8988T (cell line): ENCODE results near the gene SPAG7.
A peak's percentile ranks its signal among the peaks of the same experiment; 100 is the strongest.

ENCODE experiments used
- DNase-seq: peaks from one replicate; pipeline ENCODE4 v3.0.0; 2011

The SPAG7 gene

GRCh38 chr17:4973256-4974114 lies 5.9 kb upstream of the SPAG7 start:
- no peak for DNase-seq

DNA sequence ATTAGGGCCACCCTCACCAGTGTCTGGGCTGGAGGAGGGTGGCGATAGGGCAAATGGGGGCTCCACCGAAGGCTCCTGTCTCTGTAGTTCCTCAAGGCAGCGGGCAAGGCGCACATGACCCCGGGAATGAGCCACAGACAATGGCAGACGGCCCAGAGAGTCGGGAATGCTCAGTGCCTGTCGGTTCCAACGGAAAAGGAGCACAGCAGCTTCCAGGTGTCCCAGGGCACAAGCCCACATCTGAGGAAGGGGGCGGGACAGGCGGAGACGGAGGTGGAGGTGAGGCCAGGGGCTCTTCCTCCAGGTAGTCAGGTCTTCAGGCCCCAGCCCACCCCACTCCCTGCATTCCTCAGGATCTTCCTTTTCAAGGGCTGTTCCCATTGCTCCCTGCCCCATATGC lies 5.1 kb upstream of the SPAG7 start:
- no peak for DNase-seq

- no peak for DNase-seq
These were observed 4.7 kb upstream of the SPAG7 start for GRCh38 chr17:4972322-4972721.

DNA sequence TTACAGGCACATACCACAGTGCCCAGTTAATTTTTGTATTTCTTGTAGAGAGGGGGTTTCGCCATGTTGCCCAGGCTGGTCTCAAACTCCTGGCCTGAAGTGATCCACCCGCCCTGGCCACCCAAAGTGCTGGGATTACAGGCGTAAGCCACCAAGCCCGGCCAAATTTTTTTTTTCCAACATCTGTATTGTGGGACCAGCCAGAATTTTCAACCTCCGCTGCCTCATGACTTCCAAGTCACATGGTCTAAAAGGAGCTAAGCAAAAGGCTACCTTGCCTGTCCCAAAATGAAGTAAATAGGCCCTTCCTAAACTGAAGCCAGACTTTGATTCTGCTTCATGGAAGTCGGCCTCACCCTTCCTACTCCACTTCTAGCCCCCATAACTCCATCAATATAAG lies 4.2 kb upstream of the SPAG7 start:
- no peak for DNase-seq

DNA sequence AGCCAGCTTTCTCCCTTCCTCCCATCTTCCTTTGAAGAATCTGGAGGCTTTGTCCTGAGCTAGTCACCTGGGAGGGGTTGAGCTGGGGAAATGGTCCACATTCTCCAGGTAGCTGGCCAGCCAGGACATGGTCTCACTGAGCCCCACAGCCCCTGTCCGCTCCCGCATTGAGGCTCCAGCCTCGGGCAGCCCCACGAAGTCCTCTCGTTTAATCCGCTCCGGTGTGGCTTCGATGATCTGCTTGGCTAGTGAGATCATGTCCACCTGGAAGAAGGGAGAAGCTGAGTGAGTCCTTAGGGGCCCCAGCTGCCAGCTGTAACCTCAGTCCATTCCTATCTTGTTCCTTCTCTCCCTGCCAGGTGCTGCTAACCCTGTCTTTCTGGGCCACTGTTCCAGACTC lies 2.7 kb upstream of the SPAG7 start:
- DNase-seq: no peak

- no peak for DNase-seq
These were observed 2.0 kb upstream of the SPAG7 start for GRCh38 chr17:4969551-4970173.

DNA sequence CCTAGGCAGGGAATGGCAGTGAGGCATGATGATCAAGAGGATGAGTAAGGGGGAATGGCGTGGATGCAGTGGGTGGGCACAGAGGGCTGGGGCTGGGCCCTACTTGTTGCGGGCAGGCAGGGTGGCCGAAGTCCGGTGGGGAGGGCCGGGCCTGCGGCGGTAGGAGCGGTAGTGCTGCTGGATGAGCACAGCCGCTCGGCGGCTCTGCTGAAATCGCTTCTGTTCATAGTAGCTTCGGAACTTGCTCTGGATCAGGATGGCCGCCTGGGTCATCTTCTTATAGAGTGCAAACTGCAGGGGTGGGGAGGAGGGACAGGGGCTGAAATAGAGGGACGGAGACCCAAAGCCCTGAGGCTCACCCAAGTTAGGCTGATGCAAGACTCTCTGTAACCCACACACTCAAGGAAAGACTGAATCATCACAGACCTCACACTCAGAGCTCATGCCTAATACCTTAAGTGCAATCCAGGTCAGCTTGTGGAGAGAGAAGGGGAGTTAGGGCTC lies 1.5 kb upstream of the SPAG7 start:
- no peak for DNase-seq

DNA sequence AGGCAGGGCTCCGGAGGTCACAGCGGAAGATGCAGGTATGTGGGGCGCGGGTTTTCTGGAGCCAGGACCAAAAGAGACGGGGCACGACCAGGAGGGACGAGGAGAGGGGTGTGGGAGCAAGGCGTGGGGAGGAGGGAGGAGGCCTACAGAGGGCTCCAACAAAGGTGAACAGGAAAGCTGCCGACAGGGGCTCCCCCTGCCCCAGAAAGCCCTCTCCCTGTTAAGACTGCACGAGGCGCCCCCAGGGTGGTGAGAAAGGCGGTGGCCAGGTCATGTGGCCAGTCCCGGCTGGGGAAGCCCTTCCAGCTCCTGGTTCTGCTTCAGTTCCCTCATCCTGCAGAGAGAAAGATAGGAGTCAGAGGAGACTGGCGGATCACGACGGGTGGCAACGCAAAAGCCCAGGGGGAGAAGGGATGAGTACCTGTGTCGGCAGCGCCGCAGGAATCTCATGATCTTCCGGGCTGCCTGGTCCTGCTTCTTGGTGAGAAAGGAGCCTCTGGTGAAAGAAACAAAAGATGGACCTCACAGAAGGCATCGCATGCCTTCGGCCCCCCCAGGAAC lies 949 bp upstream of the SPAG7 start:
- DNase-seq: no peak

DNA sequence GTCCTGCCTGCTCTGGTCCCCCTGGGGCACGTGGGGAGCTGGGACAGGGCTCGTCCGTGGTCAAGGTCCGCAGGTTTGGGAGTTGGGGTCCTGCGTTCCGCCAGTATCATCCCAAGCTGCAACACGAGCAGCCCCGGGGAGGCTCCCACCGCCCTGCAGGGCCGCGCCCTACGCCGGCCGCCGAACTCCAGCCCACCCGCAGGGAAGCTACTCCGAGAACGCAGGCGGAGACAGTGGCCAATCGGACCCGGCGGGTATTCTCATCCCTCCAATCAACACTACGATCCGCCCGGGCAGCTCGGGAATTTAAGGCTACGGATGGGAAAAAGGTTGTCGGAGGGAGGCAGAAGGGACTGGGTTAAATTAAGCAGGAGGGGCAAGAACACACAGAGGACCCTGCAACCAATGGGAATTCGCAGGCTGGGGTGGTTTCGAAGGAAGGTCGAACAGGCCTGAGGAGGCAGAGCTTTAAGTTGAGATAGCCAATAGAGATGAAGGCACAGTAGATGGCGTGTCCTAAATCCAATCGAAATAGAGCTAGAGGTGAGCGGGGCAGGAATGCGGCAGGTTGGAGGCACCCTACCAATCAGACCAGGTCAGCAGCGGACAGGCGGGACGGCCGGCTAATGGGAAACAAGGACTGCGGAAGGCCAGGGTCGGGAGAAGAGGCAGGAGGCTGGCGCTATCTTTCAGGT lies 626 bp downstream of the SPAG7 start:
- peak; percentile 85 for DNase-seq

GRCh38 chr17:4965311-4965986 lies 2.2 kb downstream of the SPAG7 start:
- no peak for DNase-seq

DNA sequence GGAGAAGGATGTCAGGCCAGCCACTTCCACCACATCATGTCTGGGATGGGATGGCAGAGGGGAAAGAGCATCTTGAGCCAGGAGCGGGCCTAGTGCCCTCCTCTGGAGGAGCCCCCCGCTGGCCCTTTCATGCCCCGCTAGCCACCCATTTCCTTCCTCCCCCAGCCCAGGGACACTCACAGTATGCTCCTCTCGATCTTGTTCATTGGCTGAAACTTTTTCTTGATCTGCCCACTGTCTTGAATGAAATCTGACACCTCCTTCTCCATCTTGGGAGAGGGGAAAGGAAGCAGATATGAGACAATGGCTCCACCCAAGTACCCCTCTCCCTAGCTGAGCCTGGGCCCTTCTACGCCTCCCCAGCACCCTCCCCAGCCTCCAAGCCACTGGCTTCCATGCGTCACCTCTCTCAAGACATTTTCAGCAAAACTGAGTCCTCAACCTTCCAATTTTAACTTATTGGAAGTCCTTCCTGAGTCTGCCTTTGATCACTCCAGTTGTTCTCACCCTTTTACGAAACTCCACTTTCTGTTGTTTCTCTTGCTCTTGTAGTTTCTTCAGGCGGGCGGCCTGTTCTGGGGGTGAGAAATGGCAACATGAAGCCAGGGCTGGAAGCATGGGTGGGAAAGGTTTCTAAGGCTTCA lies 7.2 kb downstream of the SPAG7 start:
- no peak for DNase-seq

- no peak for DNase-seq
These were observed 8.2 kb downstream of the SPAG7 start for GRCh38 chr17:4959261-4959965.

- DNase-seq: no peak
These were observed 9.5 kb downstream of the SPAG7 start for GRCh38 chr17:4958102-4958501.

GRCh38 chr17:4956493-4957061 lies 11.0 kb downstream of the SPAG7 start:
- DNase-seq: no peak

DNA sequence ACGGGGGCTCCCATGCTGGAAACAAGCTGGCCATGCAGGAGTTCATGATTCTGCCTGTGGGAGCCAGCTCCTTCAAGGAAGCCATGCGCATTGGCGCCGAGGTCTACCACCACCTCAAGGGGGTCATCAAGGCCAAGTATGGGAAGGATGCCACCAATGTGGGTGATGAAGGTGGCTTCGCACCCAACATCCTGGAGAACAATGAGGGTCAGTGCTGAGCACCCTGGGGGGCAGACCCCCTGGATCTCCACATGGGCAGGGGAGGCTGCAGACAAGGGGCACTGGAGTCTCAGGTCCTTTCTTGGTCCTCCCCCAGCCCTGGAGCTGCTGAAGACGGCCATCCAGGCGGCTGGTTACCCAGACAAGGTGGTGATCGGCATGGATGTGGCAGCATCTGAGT lies 12.5 kb downstream of the SPAG7 start:
- no peak for DNase-seq

DNA sequence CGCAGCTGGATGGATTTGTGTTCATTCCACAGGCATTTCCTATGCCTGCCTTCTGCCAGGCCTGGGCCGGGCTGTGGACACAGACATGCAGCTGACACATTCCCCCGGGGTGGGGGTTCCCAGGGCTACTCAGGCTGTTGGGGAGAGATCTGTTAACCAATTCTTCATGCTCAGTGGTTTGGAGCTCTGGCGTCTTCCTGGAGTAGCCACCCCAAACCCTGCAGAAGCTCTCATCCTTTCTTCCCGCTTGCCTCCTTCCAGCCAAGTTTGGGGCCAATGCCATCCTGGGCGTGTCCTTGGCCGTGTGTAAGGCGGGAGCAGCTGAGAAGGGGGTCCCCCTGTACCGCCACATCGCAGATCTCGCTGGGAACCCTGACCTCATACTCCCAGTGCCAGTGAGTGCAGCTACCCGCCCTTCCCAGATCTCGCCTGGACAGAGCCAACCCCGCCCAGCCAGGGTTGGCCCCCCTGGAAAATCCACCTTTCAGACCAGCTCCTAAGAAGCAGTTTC lies 14.1 kb downstream of the SPAG7 start:
- no peak for DNase-seq

- DNase-seq: no peak
These were observed 16.1 kb downstream of the SPAG7 start for GRCh38 chr17:4951486-4951885.

DNA sequence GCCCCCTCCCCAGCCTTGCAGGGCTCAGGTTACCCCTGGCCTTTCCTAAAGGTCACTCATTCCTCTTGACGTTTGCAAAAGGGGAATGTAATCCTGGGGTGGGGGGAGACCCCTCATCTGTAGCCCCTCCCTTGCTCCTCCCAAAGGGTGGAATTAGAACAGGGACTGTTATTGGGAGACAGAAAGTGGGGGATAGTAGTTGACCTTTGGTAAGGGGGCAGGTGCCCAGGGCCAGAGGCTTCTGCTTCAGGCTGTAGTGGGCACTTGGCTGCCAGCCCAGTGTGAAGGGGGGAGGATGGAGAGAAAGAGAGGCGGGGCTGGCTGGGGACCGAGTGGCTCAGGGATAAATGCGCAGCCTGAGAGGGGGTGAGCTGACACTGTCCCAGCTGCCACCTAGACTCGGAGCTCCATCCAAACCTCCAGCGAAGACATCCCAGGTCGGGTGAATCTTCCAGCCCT lies 16.8 kb downstream of the SPAG7 start, which contains the start of gene ENO3:
TSS of gene ENO3 (plus strand) at position 374 of the 459 bp plus-strand sequence. CDS start 711 bp downstream, outside the sequence.
- no peak for DNase-seq

DNA sequence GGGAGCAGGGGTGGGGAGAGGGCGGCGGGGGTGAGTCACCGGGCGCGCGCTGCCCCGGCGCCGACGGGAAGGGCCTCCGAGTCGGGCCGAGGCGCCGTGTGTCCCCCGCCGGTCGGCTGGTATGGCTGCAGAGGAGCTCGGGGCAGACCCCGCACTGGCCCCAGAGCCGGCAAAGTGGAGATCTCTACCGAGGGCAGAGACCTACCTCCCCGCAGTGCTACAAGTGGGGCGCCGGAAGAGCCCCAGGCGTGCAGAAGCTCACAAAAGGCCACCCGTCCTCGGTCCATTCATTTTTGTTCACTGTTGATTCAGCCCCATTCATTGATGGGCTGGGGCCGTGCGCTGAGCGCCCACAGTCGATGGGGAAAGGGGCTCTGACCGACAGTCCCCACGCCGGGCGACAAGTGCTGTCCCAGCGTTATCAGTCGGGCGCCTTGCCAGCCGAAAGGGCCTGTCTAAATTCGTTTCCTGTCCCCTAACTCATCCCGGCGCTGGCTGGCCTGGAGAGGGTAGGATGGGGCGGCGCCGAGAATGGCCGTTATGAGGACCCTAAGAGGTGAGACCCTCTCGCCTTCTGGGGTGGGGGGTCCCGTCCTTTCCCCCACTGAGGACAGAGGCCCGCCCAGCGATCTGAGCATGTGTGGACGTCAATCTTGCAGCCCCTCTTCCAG lies 17.4 kb downstream of the SPAG7 start:
- DNase-seq: no peak
